Transverse colon (tissue), 4 donors: ENCODE data around the gene ALDH1L2. TPM values are rescaled to one million over a fixed set of nuclear protein-coding genes. Genes with fewer than 3 reads are reported as not detected.
A peak's percentile ranks its signal among the peaks of the same experiment; 100 is the strongest.

ENCODE experiments used
- DNase-seq: peaks from one replicate; pipeline ENCODE4 v3.0.0-alpha.2; 2019
- H3K27ac ChIP-seq, 4 donors: fragments of 200-600 bp; sonication (generic); 2 replicates each; pipeline ENCODE4 v1.5.1; 2016 to 2018; ENCODE audit warnings: inconsistent platforms in 4 of 4
- H3K27me3 ChIP-seq: fragments of 200-600 bp; sonication (generic); 2 replicates; pipeline ENCODE4 v1.5.1; 2017; ENCODE audit warnings: inconsistent platforms
- H3K36me3 ChIP-seq, 4 donors: fragments of 200-600 bp; sonication (generic); 2 replicates each; pipeline ENCODE4 v1.5.1; 2017 to 2019; ENCODE audit warnings: inconsistent platforms in 4 of 4
- H3K4me1 ChIP-seq, 4 donors: fragments of 200-600 bp; sonication (generic); 2 replicates each; pipeline ENCODE4 v1.5.1; 2017 to 2020; ENCODE audit warnings: inconsistent platforms in 4 of 4
- H3K4me3 ChIP-seq, 4 donors: fragments of 200-600 bp; sonication (generic); 1 replicate in 1 of 4; 2 replicates in 3 of 4; pipeline versions ENCODE4 v1.5.1 to v1.6.1; 2017 to 2019; ENCODE audit warnings: inconsistent platforms in 4 of 4
- H3K9me3 ChIP-seq, 2 donors: fragments of 200-600 bp; sonication (generic); 2 replicates each; pipeline ENCODE4 v1.5.1; 2017 to 2019; ENCODE audit warnings: inconsistent platforms in 2 of 2
- EP300 ChIP-seq: sonication (generic); formaldehyde crosslinking; IDR thresholded peaks from one replicate; pipeline ENCODE4 v1.6.1; 2017; ENCODE audit warnings: antibody characterized with exemption, low read depth
- POLR2A ChIP-seq: fragments of 450-650 bp; IDR thresholded peaks from one replicate; pipeline ENCODE4 v1.6.1; 2016; ENCODE audit warnings: antibody characterized with exemption, mild to moderate bottlenecking, moderate library complexity
- POLR2AphosphoS5 ChIP-seq, 3 donors: sonication (generic); formaldehyde crosslinking; IDR thresholded peaks; one replicate each; pipeline ENCODE4 v1.6.1; 2016; ENCODE audit warnings: antibody characterized with exemption in 3 of 3
- WGBS, 2 donors: methylation state at CpG; one replicate each; pipeline ENCODE4 v1.1.5; 2018; ENCODE audit warnings: low coverage in 1 of 2; 5-methylcytosine and 5-hydroxymethylcytosine counted together
- in situ Hi-C, 4 donors: fragments of 200-750 bp; cut with MboI; loops; one replicate each; pipeline versions ENCODE4 v1.15.0 to v1.15.1; 2017; ENCODE audit warnings: low sequenced_read_pairs in 3 of 4, low pct_ligation_motif_present in 1 of 4, low pct_unique_long_range_greater_than_20kb in 1 of 4
- intact Hi-C: fragments of 100-400 bp; cut with DNase I; formaldehyde crosslinking; loops from one replicate; pipeline ENCODE4 v1.15.1; 2023; ENCODE audit warnings: low total_unique reads
- total RNA-seq, 4 donors: library from RNA; depleted of rRNA; stranded (reverse); fragments of >200 nt; gene quantifications; one replicate each; pipeline ENCODE4 v1.1.0, GENCODE V29; 2016
- TF ChIP-seq, protein P1 (sequence below), 5 experiments: fragments of 200-600 bp in 3 of 5; fragments of 450-650 bp in 2 of 5; sonication (generic) in 3 of 5; IDR thresholded peaks; 1 replicate in 2 of 5; 2 replicates in 3 of 5; pipeline ENCODE4 v1.5.1; 2016 to 2017; ENCODE audit warnings: antibody characterized with exemption in 5 of 5, inconsistent platforms in 3 of 5, mild to moderate bottlenecking in 2 of 5, moderate library complexity in 1 of 5

The ALDH1L2 gene
- total RNA-seq, 4 donors from 2014 or later, result 0.37 to 4.8 (median 2.3) TPM

DNA sequence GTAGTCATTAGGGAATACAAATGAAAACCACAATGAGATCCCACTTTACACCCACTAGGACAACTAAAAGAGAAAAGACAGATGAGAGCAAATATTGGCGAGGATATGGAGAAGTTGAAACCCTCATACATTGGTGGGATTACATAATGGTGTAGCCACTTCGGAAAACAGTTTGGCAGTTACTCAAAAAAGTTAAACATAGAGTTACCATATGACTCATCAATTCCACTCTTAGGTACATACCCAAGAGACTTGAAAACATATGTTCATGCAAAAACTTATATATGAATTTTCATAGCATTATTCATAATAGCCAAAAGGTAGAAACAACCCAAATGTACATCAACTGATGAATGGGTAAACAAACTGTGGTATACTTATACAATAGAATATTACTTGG is 27.1 kb downstream of the ALDH1L2 start:
- in situ Hi-C loops (loop anchor here (10.0 to 25.0 kb wide), 4 partner anchors 670 to 845 kb away; partner anchors contain the start of gene TXNRD1 (in 2 of the 4)), intact Hi-C loops (loop anchor here (10.0 kb wide), 1 partner anchor 672 kb away; no protein-coding TSS in a partner anchor)
- no peak overlapping the region for H3K4me3 ChIP-seq
- no peak for DNase-seq
- peaks cover 6 to 8% of the 10 kb centered on the region in 2 donors for H3K9me3 ChIP-seq
- H3K36me3 ChIP-seq, result peaks cover 0 to 12% (median 0%) of the 10 kb centered on the region in 4 donors
- 68% methylated on average over 2 of the region's 2 CpGs for WGBS, 2 donors
- peaks cover 0 to 3% (median 0%) of the 10 kb centered on the region in 4 donors for H3K4me1 ChIP-seq
- H3K27ac ChIP-seq, result no peak overlapping the region
- H3K27me3 ChIP-seq, result no peaks in the 10 kb centered on the region
- TF ChIP-seq POLR2AphosphoS5 (IDR thresholded peaks at IDR 0.05), result no peak
- no peak for TF ChIP-seq POLR2A
- no peak for TF ChIP-seq EP300
- TF ChIP-seq, protein P1, sequence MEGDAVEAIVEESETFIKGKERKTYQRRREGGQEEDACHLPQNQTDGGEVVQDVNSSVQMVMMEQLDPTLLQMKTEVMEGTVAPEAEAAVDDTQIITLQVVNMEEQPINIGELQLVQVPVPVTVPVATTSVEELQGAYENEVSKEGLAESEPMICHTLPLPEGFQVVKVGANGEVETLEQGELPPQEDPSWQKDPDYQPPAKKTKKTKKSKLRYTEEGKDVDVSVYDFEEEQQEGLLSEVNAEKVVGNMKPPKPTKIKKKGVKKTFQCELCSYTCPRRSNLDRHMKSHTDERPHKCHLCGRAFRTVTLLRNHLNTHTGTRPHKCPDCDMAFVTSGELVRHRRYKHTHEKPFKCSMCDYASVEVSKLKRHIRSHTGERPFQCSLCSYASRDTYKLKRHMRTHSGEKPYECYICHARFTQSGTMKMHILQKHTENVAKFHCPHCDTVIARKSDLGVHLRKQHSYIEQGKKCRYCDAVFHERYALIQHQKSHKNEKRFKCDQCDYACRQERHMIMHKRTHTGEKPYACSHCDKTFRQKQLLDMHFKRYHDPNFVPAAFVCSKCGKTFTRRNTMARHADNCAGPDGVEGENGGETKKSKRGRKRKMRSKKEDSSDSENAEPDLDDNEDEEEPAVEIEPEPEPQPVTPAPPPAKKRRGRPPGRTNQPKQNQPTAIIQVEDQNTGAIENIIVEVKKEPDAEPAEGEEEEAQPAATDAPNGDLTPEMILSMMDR (IDR thresholded peaks at IDR 0.05), result no peak

DNA sequence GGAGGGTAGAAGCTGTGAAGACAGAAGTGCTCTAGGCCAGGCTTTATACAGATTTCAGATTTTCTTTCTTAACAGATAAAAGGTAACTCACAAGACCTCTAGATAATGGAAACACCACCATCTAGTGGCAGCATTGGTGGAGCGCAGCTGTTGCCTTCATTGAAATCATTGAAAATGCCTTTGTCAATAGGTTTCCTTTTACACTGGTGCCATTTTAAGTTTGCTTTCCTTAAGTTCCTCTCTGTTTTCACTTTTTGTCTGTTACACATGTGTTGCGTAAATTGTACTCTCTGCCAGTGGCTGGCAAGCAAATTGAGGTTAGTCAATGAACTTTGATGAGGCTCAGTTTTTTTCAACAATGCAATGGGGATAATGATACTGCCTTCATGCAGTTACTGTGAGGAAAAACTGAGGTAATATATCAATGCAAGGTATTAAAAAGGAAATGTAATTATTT is 31.1 kb downstream of the ALDH1L2 start:
- H3K36me3 ChIP-seq, result peaks cover 0 to 12% (median 0%) of the 10 kb centered on the region in 4 donors
- H3K27me3 ChIP-seq, result no peaks in the 10 kb centered on the region
- DNase-seq, result peak; percentile 82
- no peak overlapping the region for H3K27ac ChIP-seq
- H3K9me3 ChIP-seq, result peaks cover 6 to 8% of the 10 kb centered on the region in 2 donors
- TF ChIP-seq POLR2A, result no peak
- TF ChIP-seq EP300, result no peak
- TF ChIP-seq, protein P1 (IDR thresholded peaks at IDR 0.05), result peak; percentile 85 to 94 (median 91)
- intact Hi-C loops, result loop anchor here (10.0 kb wide), 1 partner anchor 668 kb away; no protein-coding TSS in a partner anchor
- 6 to 18% methylated on average over 2 of the region's 2 CpGs for WGBS, 2 donors
- H3K4me3 ChIP-seq, result no peak overlapping the region
- in situ Hi-C loops, result loop anchor here (10.0 to 25.0 kb wide), 4 partner anchors 666 to 841 kb away; partner anchors contain the start of gene TXNRD1 (in 2 of the 4)
- peaks cover 0 to 3% (median 0%) of the 10 kb centered on the region in 4 donors for H3K4me1 ChIP-seq

DNA sequence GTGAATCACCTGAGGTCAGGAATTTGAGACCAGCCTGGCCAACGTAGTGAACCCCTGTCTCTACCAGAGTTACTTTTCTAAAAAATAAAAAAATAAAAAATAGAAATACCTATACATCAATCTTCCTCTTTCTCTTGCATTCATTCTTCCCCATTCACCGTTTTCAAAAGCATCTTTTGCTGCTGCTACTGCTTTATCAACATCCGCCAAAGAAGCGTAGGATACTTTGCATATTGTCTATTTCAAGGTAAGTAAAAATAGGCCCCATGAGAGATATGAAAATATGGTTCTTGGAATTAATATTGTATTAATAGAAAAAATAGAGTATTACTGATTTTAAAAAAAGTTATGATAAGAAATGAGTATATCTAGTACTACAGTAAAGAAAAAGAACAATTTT is 32.3 kb downstream of the ALDH1L2 start:
- Histone ChIP-seq H3K27me3 (no peaks in the 10 kb centered on the region), H3K27ac (no peak overlapping the region), H3K4me1 (peaks cover 0 to 3% (median 0%) of the 10 kb centered on the region in 4 donors), H3K4me3 (no peak overlapping the region), H3K9me3 (peaks cover 6 to 8% of the 10 kb centered on the region in 2 donors), H3K36me3 (peaks cover 0 to 8% (median 0%) of the 10 kb centered on the region in 4 donors)
- intact Hi-C loops (loop anchor here (10.0 kb wide), 1 partner anchor 667 kb away; no protein-coding TSS in a partner anchor), in situ Hi-C loops (loop anchor here (10.0 to 25.0 kb wide), 4 partner anchors 665 to 840 kb away; partner anchors contain the start of gene TXNRD1 (in 2 of the 4))
- TF ChIP-seq POLR2AphosphoS5 (IDR thresholded peaks at IDR 0.05) (no peak), POLR2A (no peak), EP300 (no peak)
- TF ChIP-seq, protein P1 (IDR thresholded peaks at IDR 0.05), result no peak
- 82 to 87% methylated on average over 3 to 4 of the region's 4 CpGs for WGBS, 2 donors
- no peak for DNase-seq

DNA sequence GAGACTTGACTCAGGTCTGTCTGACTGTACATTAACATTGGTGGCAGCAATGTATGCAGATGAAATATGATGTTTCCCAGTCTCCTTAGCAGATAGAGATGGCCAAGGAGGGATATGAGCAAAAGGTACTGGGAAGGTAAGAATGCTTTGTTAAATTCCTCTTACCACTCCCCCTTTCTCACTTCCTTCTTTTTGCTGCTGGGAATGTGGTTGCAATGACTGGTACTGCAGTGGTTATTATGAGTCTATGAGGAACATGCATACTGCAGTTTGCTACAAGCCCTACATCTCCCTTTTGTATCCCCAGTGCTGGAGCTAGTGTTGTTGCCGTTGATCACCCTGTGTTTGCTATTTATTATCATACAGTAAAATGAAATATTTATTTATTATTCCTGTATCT is 35.9 kb downstream of the ALDH1L2 start:
- TF ChIP-seq, protein P1 (IDR thresholded peaks at IDR 0.05), result no peak
- TF ChIP-seq POLR2A (no peak), POLR2AphosphoS5 (IDR thresholded peaks at IDR 0.05) (no peak), EP300 (no peak)
- H3K27ac ChIP-seq, result no peak overlapping the region
- DNase-seq, result no peak
- no peaks in the 10 kb centered on the region for H3K36me3 ChIP-seq
- in situ Hi-C loops, result no loop called here
- no peaks in the 10 kb centered on the region for H3K27me3 ChIP-seq
- intact Hi-C loops, result no loop called here
- 92 to 100% methylated on average over 1 of the region's 1 CpG for WGBS, 2 donors
- no peaks in the 10 kb centered on the region for H3K9me3 ChIP-seq
- no peak overlapping the region for H3K4me3 ChIP-seq
- peaks cover 0 to 3% (median 0%) of the 10 kb centered on the region in 4 donors for H3K4me1 ChIP-seq
